HL-60/S4 (cell line): ENCODE measurements around the gene CCDC33.

ENCODE experiments used
- in situ Hi-C: fragments of 300-500 bp; cut with MboI; formaldehyde crosslinking; loops from 2 replicates; pipeline ENCODE4 v1.14.3; 2022; ENCODE audit warnings: low sequenced_read_pairs

Gene CCDC33

DNA sequence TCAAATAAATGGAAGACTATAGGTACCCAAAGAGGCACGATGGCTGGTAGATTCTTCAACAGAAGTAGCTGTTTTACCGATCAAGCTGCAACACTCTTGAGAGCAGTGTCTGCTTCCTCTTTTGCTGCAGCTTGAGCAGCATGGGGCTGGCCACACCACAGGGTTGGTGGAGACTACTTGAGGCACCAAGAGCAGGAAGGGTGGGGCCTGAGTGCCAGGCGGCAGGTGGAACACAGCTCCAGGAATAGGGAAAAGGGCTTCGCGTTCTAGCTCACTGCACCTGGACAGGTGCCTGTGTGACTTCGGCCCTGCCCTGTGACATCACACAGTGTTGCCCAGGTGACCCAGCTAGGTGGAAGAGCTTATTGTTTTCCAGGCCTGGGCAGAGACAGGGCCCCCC lies at the start of gene CCDC33:
TSS of gene CCDC33 (plus strand) at position 365 of the 400 bp plus-strand sequence. CDS start 394 bp downstream, outside the sequence.
- in situ Hi-C loops = no loop called here

DNA sequence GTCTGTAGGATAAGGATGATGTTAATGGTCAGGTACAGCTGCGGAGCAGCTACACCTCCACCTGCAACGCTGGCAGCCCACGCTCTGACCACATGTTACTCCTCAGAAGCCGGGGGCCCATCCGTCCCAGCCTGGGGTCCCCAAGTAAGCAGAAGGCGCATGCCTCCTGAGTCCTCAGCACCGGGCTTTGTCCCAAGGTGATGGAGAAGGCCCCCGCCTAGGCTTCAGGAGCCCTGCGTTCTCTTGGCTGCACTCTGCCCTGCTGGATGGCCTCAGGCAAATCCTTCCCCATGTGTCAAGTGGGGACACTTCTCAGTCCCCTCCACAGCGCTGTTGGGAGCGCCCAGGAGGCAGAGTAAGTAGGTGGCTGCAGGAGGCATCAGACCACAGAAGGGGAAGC lies 47.9 kb upstream of the CCDC33 start:
- in situ Hi-C loops = no loop called here

DNA sequence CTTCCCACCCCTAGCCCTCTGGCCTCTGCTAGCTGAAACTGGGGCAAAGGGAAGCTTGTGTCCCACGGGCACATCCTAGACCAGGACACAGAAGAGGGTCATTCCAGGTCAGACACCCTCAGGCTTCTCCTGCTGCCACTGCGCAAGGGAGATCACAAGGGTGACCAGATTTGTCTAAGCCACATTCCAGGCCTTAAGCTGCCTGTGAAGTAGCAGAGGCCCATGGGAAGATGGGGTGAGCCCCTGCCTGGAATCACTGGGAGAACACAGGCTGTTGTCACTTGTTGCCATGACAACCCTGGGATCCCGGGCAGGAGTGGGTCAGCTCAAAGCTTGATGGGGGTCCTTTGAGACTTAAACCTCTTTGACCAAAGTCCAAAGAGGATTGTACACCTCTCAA lies 44.3 kb upstream of the CCDC33 start:
- in situ Hi-C loops = no loop called here

DNA sequence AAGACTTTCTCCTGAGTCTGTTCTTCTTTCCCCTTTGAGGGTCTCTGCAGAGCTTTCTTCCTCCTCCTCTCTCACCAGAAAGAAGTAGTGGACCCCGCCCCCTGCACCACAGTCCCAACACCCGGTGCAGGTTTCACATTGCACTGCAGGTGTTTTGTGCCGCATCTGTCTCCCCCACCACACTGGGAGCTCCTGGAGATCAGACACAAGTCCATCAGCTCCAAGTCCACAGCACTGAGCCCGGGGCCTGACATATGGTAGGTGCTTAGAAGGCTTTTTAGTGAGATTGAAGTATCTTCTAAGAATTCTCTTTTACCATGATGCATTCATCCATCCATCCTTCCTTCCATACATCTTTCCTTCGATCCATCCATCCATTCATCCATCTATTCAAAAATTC lies 43.4 kb upstream of the CCDC33 start:
- in situ Hi-C loops = no loop called here

DNA sequence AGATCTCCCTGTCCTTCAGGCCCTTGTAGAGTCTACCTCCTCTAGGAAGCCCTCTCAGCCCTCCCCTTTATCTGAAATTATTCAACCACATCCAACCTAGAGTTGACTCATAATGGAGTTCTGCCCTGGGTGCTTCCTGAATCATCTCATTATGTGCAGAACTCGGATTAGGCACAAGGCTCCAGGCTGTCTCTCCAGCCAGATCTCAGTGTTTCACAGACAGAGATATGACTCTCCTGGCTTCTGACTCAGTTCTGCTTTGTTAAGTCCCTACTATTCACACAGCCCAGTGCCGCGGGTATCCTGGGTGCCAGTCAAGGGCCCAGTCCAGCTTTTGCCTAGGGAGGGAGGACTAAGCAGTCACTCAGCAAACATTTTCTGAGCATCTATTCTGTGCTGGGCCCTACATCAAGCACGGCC lies 42.8 kb upstream of the CCDC33 start:
- in situ Hi-C loops = no loop called here

DNA sequence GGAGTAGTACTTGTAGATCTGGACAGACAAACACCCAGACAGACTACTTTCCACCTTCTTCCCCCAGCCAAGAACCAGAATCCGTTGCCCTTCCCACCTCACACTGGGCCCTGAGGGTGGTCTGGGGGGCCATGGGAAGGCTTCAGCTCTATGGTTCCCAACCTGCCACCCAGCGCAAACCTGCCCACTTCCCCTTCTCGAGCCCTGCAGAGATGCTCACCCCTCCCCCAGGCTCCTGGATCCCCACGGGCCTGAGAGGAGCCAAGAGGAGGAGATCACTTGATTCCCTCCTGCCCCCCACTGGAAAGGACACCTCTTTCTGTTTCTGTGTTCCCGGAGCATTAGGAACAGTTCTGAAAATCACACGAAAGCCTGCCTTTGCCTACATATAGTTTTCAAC lies 42.2 kb upstream of the CCDC33 start:
- in situ Hi-C loops = no loop called here

DNA sequence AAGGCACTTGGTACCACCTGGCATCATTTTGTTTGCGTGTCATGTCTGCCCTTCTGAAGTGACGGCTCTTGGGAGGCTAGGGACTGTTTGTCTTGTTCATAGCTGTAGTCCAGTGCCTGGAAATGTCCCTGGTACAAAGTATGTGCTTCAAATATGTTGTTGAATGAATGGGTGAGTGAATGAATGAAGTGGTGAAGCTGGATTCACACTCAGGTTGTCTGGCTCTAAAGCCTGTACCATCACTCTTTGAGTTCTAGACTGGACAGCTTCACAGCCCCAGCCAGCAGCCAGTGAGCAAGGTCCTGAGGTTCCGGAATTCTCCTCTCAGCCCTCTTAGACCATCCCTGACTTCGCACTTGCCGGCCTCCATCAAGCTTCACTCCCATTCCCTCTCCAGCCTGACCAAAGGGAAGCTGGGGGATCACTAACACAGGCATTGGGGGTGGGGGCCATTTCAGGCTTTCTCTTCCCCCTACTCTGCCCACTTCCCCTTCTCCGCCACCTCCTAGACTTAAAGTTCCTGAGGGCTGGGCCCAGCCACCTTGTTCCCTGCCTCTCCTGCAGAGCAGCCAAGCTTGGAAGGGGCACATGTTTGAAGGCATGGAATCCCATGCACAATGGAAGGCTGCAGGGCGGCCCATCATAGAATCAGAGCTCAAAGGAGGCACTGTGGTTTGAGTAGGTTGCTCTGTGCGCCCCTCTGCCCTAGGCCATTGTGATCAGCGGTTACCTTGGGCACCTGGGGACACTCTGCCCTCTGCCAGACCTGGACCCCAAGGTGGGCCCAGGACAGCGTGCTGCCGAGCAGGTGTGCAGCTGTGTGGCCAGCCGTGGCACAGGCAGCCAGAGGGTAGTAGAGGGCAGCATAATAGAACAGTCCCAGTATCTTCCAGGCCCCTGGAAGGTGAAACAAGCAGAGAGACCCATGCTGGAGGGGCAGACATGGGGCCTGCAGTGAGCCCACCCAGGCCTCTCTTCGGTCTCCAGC lies 41.3 kb upstream of the CCDC33 start:
- in situ Hi-C loops = no loop called here

DNA sequence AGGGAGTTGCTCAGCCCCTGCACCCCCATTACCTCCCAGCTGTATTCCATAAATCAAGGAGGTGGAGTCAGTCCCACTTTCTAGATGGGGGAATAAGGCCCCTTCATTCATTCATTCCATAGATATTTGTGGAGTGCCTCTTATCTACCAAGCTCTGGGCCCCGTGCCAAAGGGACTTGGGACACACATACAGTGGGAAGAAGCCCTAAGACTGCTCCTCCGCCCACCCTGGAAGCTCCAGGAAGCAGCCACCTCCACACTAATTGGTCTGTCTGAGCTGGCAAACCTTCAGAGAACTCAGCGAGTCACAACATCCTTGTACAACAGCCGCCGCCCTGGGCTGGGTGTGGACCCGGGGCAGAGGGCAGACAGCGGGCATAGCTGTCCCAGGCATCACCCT lies 40.0 kb upstream of the CCDC33 start:
- in situ Hi-C loops = no loop called here

DNA sequence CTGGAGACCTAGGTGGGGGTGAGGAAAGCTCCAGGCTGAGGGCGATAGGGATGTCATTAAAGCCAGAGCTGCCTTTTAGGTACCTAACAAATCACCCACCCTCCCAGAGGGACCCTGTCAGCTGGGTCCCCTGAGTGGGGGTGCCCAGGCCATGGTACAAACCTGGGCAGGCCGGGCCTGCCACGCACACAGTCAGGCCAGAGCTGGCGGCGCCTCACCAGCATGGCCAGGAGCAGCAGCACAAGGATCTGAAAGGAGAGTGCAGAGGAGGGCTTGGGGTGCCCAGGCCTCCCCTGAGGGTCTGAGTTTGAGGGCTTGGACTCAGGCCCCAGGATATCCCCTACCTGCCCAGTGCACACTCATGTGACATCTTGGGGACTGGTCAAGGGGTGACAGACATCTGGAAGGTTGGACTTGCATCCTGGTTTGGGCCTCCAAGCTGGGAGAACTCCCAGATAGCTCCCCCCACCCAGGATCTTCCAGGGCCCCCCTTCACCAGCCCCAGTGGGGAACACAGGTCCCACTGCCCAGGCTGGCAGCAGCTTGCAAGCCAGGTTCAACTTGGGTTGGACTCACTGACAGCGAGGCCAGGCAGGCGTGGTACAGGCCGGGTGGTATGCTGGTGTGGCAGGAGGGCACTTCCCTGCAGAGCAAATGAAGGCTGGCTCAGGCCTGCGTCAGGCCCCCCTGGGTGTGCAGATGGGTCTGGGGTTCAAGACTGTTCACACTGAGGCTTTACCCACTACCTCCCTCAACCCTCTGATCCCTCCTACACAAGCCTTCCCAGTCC lies 38.8 kb upstream of the CCDC33 start:
- in situ Hi-C loops = no loop called here

DNA sequence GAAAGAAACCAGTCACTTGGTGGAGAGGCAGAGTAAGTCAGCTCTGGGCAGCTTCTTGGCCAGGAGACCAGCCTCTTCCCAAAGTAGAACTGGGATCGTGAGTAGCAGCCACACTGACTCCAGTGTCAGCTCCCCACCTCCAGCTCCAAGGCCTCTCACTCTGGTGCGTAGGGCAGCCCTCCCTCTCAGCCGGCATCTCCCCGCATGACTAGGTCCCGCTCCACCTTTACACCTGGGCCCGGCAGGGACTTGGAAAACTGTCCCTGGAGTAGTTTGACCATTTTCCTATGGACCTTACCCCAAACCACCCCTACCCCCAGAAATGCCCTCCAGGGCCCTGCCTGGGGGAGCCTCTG lies 36.9 kb upstream of the CCDC33 start:
- in situ Hi-C loops = no loop called here

DNA sequence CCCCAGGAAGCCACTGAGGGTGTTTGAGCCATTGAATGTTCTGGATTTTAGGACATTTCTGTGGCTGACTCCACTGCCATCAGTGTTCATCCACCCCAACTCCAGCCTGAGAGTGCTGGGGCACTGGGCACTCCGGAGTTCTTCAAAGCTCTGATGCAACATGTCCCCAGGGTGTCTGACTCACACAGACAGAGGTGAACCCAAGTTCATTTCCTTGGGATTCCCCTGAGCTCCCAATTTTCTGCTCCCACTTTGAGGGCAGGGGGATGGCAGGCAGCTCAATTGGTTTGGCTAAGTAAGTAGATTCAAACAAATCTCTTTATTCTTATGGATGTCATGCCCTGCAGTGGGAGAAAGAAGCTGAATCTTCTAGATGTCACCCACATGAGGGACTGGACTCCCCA lies 35.7 kb upstream of the CCDC33 start:
- in situ Hi-C loops = no loop called here

DNA sequence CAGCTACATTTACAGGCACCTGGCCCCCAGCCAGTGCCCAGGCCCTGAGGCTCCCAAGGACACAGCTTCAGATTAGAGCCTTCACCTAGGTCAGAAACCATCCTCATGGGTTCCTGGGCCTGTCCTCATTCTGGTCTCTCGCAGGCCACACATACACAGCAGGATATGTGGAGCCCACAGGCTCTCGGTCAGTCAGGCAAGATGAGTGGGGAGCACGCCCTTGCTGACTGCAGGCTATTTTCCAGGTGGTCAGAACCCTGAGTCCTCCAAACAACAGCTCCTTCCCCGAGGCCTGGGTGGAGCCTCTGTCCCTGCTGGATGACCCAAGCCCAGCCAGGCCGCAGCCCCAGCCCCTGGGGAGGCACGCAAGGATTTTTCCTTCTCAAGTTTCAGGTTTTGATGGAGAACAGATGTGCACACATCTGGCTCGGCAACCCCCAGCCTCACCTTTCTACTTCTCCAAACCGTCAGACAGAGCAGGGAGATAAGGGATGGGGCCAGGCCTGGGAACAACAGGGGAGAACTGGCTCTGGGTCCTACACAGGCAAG lies 35.2 kb upstream of the CCDC33 start:
- in situ Hi-C loops = no loop called here

DNA sequence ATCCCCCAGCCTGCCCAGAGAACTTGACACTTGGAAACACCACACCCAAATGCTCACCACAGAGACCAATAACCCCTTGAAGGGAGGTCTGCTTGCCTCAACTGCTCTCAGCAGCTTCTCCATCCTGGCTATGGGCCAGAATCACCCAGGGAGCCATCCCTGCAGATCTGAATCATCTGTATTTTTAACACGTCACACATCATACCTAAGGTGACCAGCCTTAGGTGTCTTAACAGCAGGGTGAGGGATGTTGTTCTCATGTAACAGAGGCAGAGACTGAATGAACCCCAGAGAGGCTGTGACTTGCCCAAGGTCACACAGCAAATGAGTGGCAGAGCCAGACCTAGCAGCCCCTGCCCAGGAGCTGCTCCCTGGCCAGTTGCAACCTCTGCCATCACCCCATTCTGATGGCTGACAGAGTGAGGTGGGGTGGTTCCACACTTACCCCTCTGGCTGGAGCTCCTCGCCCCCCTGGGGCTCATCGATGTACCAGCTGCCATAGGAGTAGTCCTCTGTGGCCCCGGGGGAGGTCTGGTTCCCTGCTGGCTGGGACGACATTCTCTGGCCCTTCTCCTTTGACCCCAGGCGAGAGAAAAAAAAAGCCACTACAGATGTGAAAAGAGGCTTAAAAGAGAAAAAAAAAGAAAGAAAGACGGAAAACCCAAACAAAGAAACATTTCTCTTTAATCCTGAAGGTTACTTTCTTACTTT lies 34.3 kb upstream of the CCDC33 start:
- in situ Hi-C loops = no loop called here

DNA sequence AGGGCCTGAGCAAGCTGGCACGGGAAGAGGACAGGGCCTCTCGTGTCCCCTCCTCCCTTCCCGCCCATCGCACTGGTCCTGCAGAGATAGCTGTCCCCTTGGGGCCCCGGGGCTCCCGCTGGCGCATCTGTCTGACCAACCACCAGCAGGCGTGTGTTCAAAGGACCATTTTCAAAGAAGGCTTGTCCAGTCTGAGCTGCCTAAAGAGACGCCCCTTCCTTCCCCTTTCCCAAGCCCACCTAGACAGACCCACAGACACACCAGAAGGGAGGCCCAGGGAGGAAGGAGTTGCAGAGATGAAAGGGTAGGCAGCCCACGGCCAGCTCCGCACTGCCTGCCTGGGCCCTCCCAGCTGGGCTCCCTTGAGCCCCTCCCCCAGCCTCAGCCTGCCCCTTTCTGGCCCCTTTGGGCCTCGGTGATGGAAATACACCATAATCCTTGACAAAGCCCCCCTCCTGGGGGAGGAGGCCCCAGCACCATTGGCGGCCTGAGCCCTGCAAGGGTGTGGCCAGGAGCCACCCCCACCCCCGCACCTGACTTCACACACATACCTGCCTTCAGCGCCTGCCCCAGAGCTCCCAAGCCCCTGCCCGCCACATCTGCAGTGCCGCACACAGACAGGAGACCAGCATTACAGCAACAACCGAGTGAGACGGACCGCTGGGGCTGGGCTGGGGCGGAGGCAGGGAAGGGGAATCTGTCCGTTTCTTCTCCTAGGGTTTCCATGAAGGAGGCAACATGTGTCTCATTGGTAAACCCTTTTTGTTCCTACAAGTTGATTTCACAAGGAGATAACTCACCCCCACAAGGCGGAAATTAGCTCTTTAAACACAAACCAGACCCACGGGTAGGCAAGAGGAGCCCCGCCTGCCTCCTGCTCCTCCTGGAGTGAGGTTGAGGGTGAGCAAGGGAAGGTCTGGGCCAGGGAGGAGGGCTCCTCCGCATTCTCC lies 33.4 kb upstream of the CCDC33 start, which contains the start of gene STRA6:
TSS of gene STRA6 (minus strand) at position 336 of the 950 bp plus-strand sequence. CDS start 520 bp downstream, outside the sequence.
- in situ Hi-C loops = no loop called here

DNA sequence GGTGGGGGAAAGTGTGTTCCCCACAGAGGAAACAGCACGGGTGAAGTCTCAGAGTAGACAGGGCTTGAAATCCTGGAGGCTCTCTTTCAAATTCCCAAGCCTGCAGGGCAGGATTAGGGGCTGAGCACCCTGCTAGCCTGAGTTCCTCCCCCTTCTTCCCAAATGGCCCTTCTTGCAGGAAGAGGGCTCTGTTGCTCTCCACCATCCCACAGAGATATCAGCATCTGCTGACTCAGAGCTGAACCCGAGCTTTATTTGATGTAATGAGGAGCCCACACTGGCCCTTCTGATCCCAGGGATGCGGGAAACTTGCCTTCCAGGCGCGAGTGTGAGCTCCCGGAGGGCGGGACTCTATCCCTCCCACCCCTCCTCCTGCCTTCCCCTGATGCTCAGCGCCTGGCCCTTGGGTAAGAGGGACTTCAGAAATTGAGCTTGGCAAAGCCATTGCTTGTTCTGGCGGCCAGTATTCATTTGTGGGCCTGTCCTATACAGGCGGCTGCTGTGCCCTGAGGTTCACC lies 32.2 kb upstream of the CCDC33 start:
- in situ Hi-C loops = no loop called here

DNA sequence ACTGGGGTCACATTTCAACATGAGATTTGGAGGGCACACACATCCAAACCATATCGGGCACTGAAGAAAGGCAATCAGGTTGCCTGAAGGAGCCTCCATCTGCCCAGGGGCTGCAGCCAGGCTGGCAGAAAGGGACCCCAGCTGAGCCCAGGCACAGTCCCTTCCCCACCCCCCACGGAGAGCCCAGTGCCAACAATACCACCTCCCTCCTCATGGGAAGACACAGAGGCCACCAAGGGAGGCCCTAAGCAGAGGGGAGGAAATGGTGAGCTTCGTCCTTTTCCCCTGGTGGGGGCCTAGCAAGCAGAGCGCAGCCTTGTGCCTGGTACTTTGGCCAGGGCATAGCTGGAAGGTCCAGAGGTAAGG lies 30.6 kb upstream of the CCDC33 start:
- in situ Hi-C loops = no loop called here

DNA sequence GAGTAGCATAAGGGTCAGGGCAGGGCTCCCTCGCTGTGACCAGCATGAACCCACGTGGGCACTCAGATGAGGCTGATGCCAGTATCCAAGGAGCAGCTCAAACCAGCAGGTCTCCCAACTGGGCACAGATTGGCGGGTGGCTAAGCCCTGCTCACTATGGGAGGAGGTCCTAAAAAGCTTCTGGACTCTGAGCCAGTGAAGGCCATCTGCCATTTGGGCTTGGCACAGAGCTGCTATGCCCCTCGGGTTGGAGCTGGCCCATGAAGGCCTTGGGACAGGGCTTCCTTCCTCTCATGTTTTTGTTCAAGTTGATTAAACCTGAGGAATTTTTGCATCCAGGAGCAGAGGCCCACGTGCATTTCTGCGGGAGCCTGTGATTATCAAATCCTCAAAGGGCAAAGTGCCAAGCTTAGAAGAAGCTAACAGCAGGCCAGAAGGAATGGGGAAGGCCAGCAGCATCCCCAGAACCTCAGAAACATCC lies 29.3 kb upstream of the CCDC33 start:
- in situ Hi-C loops = no loop called here

DNA sequence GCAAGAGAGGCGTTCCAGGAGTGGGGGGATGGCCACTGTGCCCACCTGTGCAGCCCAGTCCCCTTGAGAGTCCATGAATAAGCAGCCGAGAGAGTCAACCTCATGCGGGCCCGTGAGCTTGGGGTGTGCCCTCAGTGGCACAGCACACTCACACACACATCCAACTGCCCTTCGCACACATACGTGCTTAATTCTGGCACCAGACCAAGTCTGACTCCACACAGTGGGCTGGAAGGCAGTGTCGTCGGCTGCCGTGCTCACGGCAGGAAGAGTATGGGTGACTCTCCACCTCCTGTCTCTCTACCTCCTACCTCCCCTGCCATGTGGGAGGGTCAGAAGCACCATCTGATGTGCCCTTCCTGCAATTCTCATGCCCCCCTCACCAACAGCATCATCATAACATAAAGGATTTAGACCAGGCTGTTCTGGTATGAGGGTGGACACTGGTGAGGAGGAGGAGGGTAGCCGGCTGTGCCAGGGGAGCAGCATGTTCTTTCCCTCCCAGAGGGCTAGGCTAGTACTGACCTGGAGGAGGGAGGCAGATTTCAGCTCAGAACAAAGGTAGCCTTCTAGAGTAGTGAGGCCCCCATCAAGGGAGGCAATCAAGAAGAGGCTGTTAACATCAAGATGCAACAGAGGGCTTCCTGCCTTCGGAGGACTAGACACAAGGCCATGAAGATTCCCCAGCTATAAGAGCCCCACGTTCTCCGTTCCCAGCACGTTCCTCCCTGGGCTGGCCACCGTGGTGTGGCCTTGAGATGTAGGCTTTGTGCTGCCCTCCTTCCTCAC lies 28.3 kb upstream of the CCDC33 start:
- in situ Hi-C loops = no loop called here

DNA sequence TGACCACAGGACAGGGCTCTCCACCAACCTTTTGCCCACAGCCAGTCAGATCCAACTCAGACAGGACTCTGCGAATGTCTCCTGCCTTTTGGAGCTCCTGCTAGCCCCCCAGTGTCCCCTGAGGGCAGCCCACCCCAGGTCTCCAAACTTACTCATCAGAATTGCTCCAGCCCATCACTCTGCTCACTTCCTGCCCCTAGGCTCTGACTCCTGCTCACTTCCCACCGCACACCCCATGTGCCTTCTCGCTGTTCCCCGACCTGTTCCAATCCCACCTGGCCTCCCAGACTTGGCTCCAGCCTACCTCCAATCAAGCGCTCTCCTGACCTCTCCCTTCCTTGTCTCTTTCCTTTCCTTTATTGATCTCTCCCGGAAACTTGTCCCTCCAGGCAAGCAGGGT lies 27.6 kb upstream of the CCDC33 start:
- in situ Hi-C loops = no loop called here
